NCI-H2107 treated with DMSO at 0.1 percent for 48 hours (cell line): ENCODE data around the gene TBC1D26.
A peak's percentile ranks its signal among the peaks of the same experiment; 100 is the strongest.
"Not testable (repeated sequence)": the region's sequence is repeated elsewhere in the genome, so short reads cannot be mapped to it uniquely, and the experiment has no call there.

Source experiments
- DNase-seq: peaks from one replicate; lab custom pipeline; 2025; ENCODE audit not compliant: unreplicated experiment; lab: John Stamatoyannopoulos, UW

TBC1D26 gene

GRCh38 chr17:15731900-15732299 lies at the start of gene TBC1D26:
TBC1D26 (plus strand) TSS chr17:15732283; CDS start chr17:15735349, 3,066 bp downstream.
- DNase-seq: not testable (repeated sequence)

DNA sequence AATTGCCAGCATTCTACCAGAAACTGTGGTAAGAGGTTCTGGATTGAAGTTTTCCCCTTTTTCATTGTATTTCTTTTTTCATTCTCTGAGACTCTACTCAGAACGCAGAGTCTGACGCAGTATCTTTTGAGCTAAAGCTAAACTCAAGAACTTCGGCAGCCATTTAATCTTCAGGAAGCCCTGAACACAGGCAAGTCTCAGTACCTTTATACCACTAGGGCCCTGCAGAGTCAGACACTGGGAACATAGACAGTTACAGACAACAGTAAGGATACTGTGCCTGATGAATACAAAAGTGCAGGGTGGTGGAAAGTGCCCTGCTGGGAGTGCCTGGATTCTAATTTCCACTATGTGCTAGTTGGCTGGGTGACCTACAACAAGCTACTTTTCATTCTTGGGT lies 48.9 kb upstream of the TBC1D26 start:
- not testable (repeated sequence) for DNase-seq

- DNase-seq: peak; percentile 2
Measured at GRCh38 chr17:15683824-15684478, 48.1 kb upstream of the TBC1D26 start, which contains the start of gene TRIM16. TRIM16 (minus strand) TSS chr17:15684311; CDS start chr17:15651609, 32,702 bp downstream.

- DNase-seq: not testable (repeated sequence)
Measured at GRCh38 chr17:15687494-15687893, 44.6 kb upstream of the TBC1D26 start.

GRCh38 chr17:15698967-15699366 lies 33.1 kb upstream of the TBC1D26 start:
- DNase-seq: not testable (repeated sequence)

DNA sequence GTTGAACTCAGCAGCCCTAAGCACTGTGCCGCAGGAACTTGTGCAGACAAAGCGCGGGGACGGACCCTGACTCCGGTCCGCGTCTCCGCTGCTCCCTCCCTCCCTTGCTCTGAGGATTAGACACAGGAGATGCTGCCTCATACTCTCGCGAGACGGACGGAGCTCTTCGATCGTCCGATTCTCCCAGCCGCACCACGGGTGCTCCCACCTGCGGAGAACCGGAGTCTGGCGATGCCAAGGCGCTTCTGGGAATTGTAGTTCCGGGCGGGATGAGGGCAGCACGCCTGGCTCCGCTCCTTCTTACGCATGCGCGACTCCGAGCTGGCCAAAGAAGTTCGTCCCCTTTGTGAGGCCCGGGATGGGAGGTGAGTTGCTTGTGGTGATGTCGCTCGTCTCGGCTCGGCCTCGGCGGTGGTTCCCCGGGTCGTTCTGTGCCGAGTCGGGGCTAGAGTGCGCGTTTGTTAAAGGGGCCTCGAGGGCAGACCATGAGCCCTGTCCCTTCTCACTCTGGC lies 32.6 kb upstream of the TBC1D26 start, which contains the start of gene ZNF286A:
Gene ZNF286A (plus strand): TSS at position 340 of the 512 bp plus-strand sequence. CDS start 578 bp downstream, outside the sequence.
- DNase-seq: peak; percentile 77

GRCh38 chr17:15699937-15700336 lies 32.1 kb upstream of the TBC1D26 start:
- not testable (repeated sequence) for DNase-seq

DNA sequence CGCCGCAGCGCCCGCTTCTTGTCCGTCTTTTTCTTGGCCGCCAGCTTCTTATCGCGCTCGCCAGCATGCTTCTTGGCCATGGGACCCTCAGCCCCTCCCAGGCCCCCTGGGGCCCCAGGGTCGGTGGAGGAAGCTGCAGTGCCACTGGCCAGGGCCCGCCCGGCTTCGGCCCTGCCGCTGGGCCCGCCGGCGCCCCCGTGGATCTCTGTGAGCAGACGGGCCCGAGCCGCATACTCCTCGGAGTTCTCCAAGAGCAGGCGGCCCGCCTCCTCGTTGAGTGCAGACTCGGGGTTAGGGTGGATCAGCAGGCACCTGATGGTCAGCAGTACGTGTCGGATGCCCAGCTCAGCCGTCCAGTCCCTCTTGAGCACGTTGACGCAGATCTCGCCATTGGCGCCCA lies 27.8 kb upstream of the TBC1D26 start:
- not testable (repeated sequence) for DNase-seq

- not testable (repeated sequence) for DNase-seq
Measured at GRCh38 chr17:15704813-15705212, 27.3 kb upstream of the TBC1D26 start.

DNA sequence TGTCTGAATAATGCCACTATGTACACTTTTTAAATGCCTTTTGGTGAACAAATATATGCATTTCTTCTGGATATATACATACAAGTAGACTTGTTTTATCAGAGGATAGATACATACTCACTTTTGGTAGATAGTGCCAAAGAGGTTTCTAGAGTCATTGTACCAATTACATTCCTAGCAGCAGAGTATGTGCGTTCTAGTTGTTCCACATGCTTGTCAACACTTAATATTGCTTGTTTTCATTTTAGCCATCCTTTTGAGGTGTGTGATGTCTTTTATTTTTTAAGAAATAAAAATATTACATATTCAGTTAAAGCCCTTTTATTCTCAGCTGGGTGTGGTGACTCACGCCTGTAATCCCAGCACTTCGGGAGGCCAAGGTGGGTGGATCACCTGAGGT lies 23.2 kb upstream of the TBC1D26 start:
- not testable (repeated sequence) for DNase-seq

DNA sequence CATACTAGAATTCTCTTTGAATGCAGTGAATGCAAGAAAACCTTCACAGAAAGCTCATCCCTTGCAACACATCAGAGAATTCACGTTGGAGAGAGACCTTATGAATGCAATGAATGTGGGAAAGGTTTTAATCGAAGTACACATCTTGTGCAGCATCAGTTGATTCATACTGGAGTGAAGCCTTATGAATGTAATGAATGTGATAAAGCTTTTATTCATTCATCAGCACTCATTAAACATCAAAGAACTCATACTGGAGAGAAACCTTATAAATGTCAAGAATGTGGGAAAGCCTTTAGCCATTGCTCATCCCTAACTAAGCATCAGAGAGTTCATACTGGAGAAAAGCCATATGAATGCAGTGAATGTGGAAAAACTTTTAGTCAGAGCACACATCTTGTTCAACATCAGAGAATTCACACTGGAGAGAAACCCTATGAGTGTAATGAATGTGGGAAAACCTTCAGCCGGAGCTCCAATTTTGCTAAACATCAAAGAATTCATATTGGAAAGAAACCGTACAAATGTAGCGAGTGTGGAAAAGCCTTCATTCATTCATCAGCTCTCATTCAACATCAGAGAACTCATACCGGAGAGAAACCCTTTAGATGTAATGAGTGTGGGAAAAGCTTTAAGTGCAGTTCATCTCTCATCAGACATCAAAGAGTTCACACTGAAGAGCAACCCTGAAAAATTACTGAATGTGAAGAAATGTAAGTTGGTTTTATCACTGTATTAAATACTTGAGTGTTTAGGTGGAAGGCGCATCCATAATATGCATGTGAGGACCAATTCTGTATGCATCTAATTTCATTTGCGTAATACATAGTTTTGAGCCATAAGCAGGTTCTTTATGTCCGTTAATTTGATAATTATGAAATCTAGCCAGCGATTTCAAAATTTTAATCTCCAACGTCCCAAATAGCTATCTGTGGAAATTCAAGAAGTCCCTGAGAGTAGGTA lies 15.2 kb upstream of the TBC1D26 start:
- DNase-seq: not testable (repeated sequence)

DNA sequence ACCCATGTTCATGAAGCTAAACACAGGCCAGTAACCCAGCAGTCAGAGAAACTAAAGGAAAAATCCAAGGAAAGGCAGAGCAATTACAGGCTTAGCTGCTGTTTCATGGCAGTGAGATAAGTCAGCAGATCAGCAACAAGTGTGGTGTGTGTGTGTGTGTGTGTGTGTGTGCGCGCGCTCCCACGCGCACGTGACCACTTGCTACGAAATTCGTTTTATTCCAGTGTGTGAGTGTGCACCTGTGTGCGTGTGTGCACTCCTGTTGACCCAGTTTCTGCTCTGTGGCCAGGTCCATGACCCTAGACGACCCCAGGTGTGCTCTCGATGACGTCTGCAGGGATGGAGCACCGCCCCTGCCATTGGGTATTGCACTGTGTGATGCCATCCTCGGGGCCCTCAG lies 1.5 kb upstream of the TBC1D26 start:
- not testable (repeated sequence) for DNase-seq

DNA sequence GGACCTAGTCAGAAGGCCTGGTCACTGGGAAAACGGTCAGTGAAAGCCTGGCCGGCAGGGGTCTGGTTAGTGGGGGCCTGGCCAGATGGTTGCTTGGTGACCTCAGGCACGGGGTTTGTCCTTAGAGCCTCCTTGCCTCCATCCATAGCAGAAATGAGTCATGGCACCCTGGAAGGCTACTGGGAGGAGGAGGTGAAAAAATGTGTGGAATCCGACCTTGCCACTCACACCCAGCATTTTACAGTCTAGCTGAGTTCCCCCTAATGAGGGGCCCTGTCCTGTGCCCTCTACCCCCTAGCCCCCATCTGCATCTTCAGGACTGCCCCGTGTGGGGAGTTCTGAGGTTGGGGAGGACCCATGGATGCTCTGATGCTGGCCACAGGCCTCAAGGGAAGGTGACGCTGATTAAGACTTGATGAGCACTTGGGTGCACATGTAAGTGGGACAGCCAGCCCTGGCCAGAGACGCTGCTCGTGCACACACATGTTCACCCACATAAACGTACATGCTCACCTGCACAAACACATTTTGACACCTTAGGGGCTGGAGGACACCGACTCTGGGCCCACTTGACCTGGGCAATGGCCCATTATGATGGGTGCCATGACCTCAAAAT lies 1.2 kb downstream of the TBC1D26 start:
- not testable (repeated sequence) for DNase-seq

DNA sequence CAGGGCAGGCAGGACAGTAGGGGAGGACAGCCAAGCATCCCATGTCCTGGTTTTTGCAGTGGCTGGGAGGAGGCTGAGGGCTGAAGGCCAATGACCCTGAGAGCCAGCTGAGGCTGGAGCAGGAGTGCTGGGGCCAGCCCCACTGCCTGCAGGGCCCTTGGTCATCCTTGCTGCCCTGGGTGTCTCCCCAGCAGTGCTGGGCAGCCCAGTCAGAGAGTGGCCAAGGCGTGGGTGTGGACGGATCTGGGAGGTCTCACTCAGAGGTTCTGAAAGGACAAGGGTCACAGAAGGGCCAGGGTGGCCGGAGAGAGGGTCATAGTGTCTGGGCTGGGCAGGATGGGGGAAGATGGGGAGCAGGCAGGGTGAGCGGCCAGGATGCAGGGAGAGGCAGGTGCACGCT lies 4.5 kb downstream of the TBC1D26 start:
- DNase-seq: not testable (repeated sequence)

GRCh38 chr17:15738066-15738465 lies 6.0 kb downstream of the TBC1D26 start:
- no peak for DNase-seq

DNA sequence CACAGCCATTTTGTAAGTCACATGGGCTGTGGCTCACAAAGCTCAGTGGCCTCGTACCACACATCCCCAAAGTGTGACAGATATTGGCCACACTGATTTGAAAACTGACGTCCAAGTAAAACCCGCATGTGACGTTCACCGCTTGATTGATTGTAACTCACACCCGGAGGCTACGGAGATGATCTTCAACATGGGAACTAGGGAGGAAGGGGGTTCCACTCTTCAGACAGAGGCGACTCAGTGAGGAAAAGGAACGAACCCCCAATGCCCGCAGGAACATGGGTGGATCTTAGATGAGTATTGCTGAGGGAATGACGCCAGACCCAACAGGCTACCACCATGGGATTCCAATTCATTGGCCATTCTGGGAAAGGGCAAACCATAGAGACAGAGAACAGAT lies 7.2 kb downstream of the TBC1D26 start:
- DNase-seq: not testable (repeated sequence)

- not testable (repeated sequence) for DNase-seq
Measured at GRCh38 chr17:15740041-15740440, 8.0 kb downstream of the TBC1D26 start.

GRCh38 chr17:15740570-15741120 lies 8.6 kb downstream of the TBC1D26 start:
- no peak for DNase-seq

GRCh38 chr17:15741624-15742023 lies 9.5 kb downstream of the TBC1D26 start:
- DNase-seq: no peak

- DNase-seq: no peak
Measured at GRCh38 chr17:15742051-15742795, 10.1 kb downstream of the TBC1D26 start.
